Naive thymus-derived CD8-positive, alpha-beta T cell (primary cell): ENCODE measurements around the gene YIF1B. TPM values are rescaled to one million over a fixed set of nuclear protein-coding genes. Genes with fewer than 3 reads are reported as not detected.
"Not testable (repeated sequence)": the region's sequence is repeated elsewhere in the genome, so short reads cannot be mapped to it uniquely, and the experiment has no call there.

Source experiments
- ATAC-seq, 2 donors: fragments of 150-1000 bp; cut with Tn5 transposase in 1 of 2; sonication (Bioruptor Pico), chemical (Tn5 transposase) in 1 of 2; 1 replicate in 1 of 2; 2 replicates in 1 of 2; pipeline ENCODE4 v1.10.0; 2021; ENCODE audit warnings: mild to moderate bottlenecking in 2 of 2, moderate library complexity in 2 of 2
- POLR2A ChIA-PET: fragments of 350-600 bp; sonication (Branson Sonifier 250); formaldehyde crosslinking; loops from one replicate; lab custom pipeline; 2021; ENCODE audit warnings: antibody characterized with exemption; lab: Charles Lee
- DNase-seq, 10 donors: peaks; one replicate each; pipeline versions ENCODE4 v3.0.0 to v3.0.0-alpha.2; 2020 to 2022
- H3K27ac Mint-ChIP-seq, 10 donors: one replicate each; pipeline ENCODE4 v1.8.0; 2020 to 2022; ENCODE audit warnings: mild to moderate bottlenecking in 10 of 10, mixed read lengths in 10 of 10, moderate library complexity in 4 of 10, inconsistent platforms in 1 of 10
- H3K27me3 Mint-ChIP-seq, 5 donors: one replicate each; pipeline ENCODE4 v1.8.0; 2021 to 2022; ENCODE audit warnings: mixed read lengths in 5 of 5
- H3K36me3 Mint-ChIP-seq, 3 donors: one replicate each; pipeline ENCODE4 v1.8.0; 2020 to 2022; ENCODE audit warnings: mixed read lengths in 3 of 3, mild to moderate bottlenecking in 2 of 3, inconsistent platforms in 1 of 3
- H3K4me1 Mint-ChIP-seq, 4 donors: one replicate each; pipeline ENCODE4 v1.8.0; 2021 to 2022; ENCODE audit warnings: mixed read lengths in 4 of 4
- H3K4me3 Mint-ChIP-seq, 10 donors: one replicate each; pipeline ENCODE4 v1.8.0; 2020 to 2022; ENCODE audit warnings: mild to moderate bottlenecking in 10 of 10, mixed read lengths in 10 of 10, moderate library complexity in 6 of 10, inconsistent platforms in 1 of 10
- H3K9me3 Mint-ChIP-seq, 9 donors: one replicate each; pipeline ENCODE4 v1.8.0; 2020 to 2022; ENCODE audit warnings: mixed read lengths in 9 of 9, mild to moderate bottlenecking in 3 of 9, inconsistent platforms in 1 of 9, moderate library complexity in 1 of 9
- polyA plus RNA-seq, 3 donors: library from polyadenylated mRNA; unstranded; fragments of 300-500 nt; fragmentation: Illumina TruSeq; gene quantifications; one replicate each; pipeline ENCODE4 v1.2.3, GENCODE V29; 2021
- total RNA-seq, 8 experiments: library from RNA in 2 of 8; stranded (reverse) in 2 of 8; gene quantifications; one replicate each; pipeline ENCODE4 v1.2.3 and lab custom pipeline; 2021 to 2026

Gene YIF1B
- total and polyA plus RNA-seq, 5 experiments from 2014 or later: 33.7 to 47.8 (median 40.7) TPM

- no peak for DNase-seq
- POLR2A ChIA-PET: no interaction called here
- Mint-ChIP-seq H3K4me1 (peaks cover 0 to 2% (median 0%) of the 10 kb centered on the region in 4 donors), H3K4me3 (no peak overlapping the region), H3K36me3 (no peaks in the 10 kb centered on the region), H3K27ac (no peak overlapping the region), H3K27me3 (peaks cover 0 to 2% (median 0%) of the 10 kb centered on the region in 5 donors), H3K9me3 (no peaks in the 10 kb centered on the region)
- ATAC-seq: no peak
Observed at GRCh38 chr19:38352611-38353010, 36.9 kb upstream of the YIF1B start.

DNA sequence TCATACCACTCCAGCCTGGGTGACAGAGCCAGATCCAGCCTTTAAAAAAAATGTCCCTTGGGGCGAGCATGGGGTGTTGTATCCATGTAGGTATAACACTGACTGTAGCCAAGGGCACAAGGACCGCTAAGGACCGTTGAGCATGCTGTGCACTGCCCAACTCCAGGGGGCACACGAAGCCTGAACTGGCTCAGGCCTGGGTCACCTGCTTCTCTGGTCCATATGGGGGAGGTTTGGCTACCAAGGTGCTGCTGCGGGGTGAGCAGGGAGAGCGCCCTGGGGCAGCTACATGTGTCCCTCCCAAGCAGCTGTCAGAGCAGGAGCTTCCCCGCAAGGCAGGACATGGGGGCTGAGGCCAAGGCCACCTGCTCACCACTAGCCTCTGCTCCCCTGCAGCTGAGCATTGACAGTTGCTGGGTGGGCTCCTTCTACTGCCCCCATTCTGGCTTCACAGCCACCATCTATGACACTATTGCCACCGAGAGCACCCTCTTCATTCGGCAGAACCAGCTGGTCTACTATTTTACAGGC, 36.2 kb upstream of the YIF1B start:
- ATAC-seq (no peak), DNase-seq (no peak)
- no peak overlapping the region for H3K4me3 Mint-ChIP-seq
- H3K36me3 Mint-ChIP-seq: no peaks in the 10 kb centered on the region
- no peaks in the 10 kb centered on the region for H3K9me3 Mint-ChIP-seq
- H3K27ac Mint-ChIP-seq: peak overlapping the region in 1 of 10 donors; percentile 17
- POLR2A ChIA-PET: interaction anchor here (0.7 to 1.2 kb wide), 2 partner anchors 36 to 160 kb away, joined by 3 read pairs; partner anchors contain the start of gene GGN
- peaks cover 0 to 2% (median 0%) of the 10 kb centered on the region in 4 donors for H3K4me1 Mint-ChIP-seq
- H3K27me3 Mint-ChIP-seq: peaks cover 0 to 2% (median 0%) of the 10 kb centered on the region in 5 donors

GRCh38 chr19:38350883-38351282, 35.1 kb upstream of the YIF1B start:
- no peaks in the 10 kb centered on the region for H3K9me3 Mint-ChIP-seq
- H3K36me3 Mint-ChIP-seq: peaks cover 0 to 3% (median 0%) of the 10 kb centered on the region in 3 donors
- H3K4me1 Mint-ChIP-seq: peaks cover 0 to 3% (median 0%) of the 10 kb centered on the region in 4 donors
- POLR2A ChIA-PET: interaction anchor here (1.2 kb wide), 1 partner anchor 37 kb away, joined by 3 read pairs; the partner anchor contains the start of gene GGN
- no peak overlapping the region for H3K27ac Mint-ChIP-seq
- H3K4me3 Mint-ChIP-seq: no peak overlapping the region
- peaks cover 0 to 1% (median 0%) of the 10 kb centered on the region in 5 donors for H3K27me3 Mint-ChIP-seq
- no peak for ATAC-seq
- DNase-seq: no peak

DNA sequence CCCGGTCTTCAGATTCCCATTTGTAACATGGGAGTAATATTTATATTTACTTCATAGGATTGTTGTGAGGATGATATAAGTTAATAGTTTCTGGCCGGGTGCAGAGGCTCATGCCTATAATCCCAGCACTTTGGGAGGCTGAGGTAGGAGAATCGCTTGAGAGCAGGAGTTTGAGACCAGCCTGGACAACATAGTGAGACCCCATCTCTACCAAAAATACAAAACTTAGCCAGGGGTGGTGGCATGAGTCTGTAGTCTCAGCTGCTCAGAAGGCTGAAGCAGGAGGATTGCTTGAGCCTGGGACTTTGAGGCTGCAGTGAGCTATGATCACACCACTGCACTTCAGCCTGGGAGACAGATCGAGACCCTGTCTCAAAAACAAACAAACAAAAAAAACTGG, 31.1 kb upstream of the YIF1B start:
- POLR2A ChIA-PET: no interaction called here
- H3K36me3 Mint-ChIP-seq: peaks cover 0 to 3% (median 0%) of the 10 kb centered on the region in 3 donors
- H3K4me3 Mint-ChIP-seq: no peak overlapping the region
- no peaks in the 10 kb centered on the region for H3K27me3 Mint-ChIP-seq
- no peak for ATAC-seq
- no peaks in the 10 kb centered on the region for H3K9me3 Mint-ChIP-seq
- peaks cover 0 to 4% (median 0%) of the 10 kb centered on the region in 4 donors for H3K4me1 Mint-ChIP-seq
- no peak overlapping the region for H3K27ac Mint-ChIP-seq
- no peak for DNase-seq

GRCh38 chr19:38340927-38341326, 25.2 kb upstream of the YIF1B start:
- no peaks in the 10 kb centered on the region for H3K27me3 Mint-ChIP-seq
- no peak overlapping the region for H3K4me3 Mint-ChIP-seq
- POLR2A ChIA-PET: no interaction called here
- H3K9me3 Mint-ChIP-seq: no peaks in the 10 kb centered on the region
- H3K36me3 Mint-ChIP-seq: peaks cover 0 to under 1% (median 0%) of the 10 kb centered on the region in 3 donors
- H3K4me1 Mint-ChIP-seq: peaks cover 15 to 30% (median 22%) of the 10 kb centered on the region in 4 donors
- no peak overlapping the region for H3K27ac Mint-ChIP-seq
- no peak for ATAC-seq
- no peak for DNase-seq

- H3K36me3 Mint-ChIP-seq, DNase-seq, H3K9me3 Mint-ChIP-seq, ATAC-seq, H3K27me3 Mint-ChIP-seq: not testable (repeated sequence)
- Mint-ChIP-seq H3K4me1 (peaks cover 12 to 35% (median 22%) of the 10 kb centered on the region in 4 donors), H3K4me3 (peak overlapping the region in 5 of 10 donors; percentile 22 to 62 (median 38)), H3K27ac (peak overlapping the region in 4 of 10 donors; percentile 46 to 68 (median 49))
- POLR2A ChIA-PET: interaction anchor here (2.1 kb wide), 1 partner anchor 64 kb away, joined by 9 read pairs; the partner anchor contains the start of gene FAM98C
Observed at GRCh38 chr19:38339011-38339410, 23.3 kb upstream of the YIF1B start.

DNA sequence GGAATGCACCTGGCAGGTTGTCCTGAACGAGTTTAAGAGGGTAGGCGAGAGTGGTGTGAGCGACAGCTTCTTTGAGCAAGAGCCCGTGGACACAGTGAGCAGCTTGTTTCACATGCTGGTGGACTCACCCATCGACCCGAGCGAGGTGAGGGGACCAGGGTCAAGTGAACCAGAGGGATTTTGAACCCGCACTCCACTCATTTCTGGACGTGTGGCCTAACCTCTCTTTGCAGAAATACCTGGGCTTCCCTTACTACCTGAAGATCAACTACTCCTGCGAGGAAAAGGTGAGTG, 21.6 kb upstream of the YIF1B start:
- Mint-ChIP-seq H3K36me3 (no peaks in the 10 kb centered on the region), H3K27me3 (no peaks in the 10 kb centered on the region), H3K4me1 (peaks cover 12 to 35% (median 22%) of the 10 kb centered on the region in 4 donors), H3K9me3 (no peaks in the 10 kb centered on the region), H3K4me3 (peak overlapping the region; percentile 88 to 99 (median 94)), H3K27ac (peak overlapping the region; percentile 88 to 100 (median 98))
- DNase-seq: peak in 1 of 10 donors; percentile 64
- POLR2A ChIA-PET: interaction anchor here (1.8 to 4.1 kb wide), 3 partner anchors 38 to 430 kb away, joined by 7 to 56 read pairs (median 9); partner anchors contain the start of genes FAM98C, PSMD8, SIPA1L3 and WDR87
- no peak for ATAC-seq

DNA sequence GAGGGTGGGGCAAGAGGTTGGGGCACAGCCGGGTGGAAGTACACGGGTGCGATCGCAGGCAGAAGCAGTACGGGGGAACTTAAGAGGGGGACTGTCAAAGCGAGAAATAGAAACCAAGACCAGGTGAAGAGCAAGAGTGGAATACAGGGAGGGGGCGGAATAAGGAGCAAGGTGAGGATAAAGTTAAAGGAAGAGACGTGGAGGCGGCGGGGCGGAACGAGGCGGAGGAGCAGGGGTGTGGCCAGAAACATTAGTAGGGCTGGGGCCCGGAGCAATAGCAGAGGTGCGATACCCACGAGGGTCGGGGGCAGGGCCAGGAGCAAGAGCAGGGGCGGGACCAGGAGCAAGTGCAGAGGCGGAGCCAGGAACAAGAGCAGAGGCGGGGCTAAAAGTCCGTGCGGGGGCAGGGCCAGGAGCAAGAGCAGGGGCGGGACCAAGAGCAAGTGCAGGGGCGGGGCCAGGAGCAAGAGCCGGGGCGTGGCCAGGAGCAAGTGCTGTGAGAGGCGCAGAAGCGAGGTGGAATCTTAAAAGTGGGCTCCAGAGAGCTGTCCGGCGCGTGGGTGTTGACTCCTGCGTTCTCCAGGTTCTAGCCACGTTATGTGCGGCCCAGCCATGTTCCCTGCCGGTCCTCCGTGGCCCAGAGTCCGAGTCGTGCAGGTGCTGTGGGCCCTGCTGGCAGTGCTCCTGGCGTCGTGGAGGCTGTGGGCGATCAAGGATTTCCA, 21.1 kb upstream of the YIF1B start:
- Mint-ChIP-seq H3K27me3 (no peaks in the 10 kb centered on the region), H3K4me3 (peak overlapping the region; percentile 88 to 99 (median 94)), H3K9me3 (no peaks in the 10 kb centered on the region), H3K4me1 (peaks cover 12 to 35% (median 22%) of the 10 kb centered on the region in 4 donors), H3K36me3 (no peaks in the 10 kb centered on the region), H3K27ac (peak overlapping the region; percentile 88 to 100 (median 98))
- ATAC-seq: peak; percentile 57 to 61
- DNase-seq: peak; percentile 89 to 97 (median 92)
- POLR2A ChIA-PET: interaction anchor here (1.1 to 4.1 kb wide), 7 partner anchors 20 to 429 kb away, joined by 3 to 56 read pairs (median 7); partner anchors contain the start of genes FAM98C, PSMD8, SIPA1L3 and WDR87

- ATAC-seq (peak; percentile 69 to 75), DNase-seq (peak; percentile 85 to 95 (median 92))
- POLR2A ChIA-PET: interaction anchor here (0.7 to 4.1 kb wide), 10 partner anchors 18 to 434 kb away, joined by 3 to 56 read pairs (median 4); partner anchors contain the start of genes EIF3K, FAM98C, MAP4K1 and PSMD8
- Mint-ChIP-seq H3K27me3 (no peaks in the 10 kb centered on the region), H3K4me3 (peak overlapping the region; percentile 88 to 99 (median 94)), H3K4me1 (peaks cover 12 to 32% (median 22%) of the 10 kb centered on the region in 4 donors), H3K36me3 (no peaks in the 10 kb centered on the region), H3K9me3 (no peaks in the 10 kb centered on the region), H3K27ac (peak overlapping the region; percentile 88 to 100 (median 98))
Observed at GRCh38 chr19:38335949-38336637, 20.3 kb upstream of the YIF1B start.

- Mint-ChIP-seq H3K4me1 (peaks cover 9 to 19% (median 13%) of the 10 kb centered on the region in 4 donors), H3K27me3 (no peaks in the 10 kb centered on the region), H3K4me3 (no peak overlapping the region), H3K27ac (no peak overlapping the region), H3K9me3 (no peaks in the 10 kb centered on the region), H3K36me3 (peaks cover 0 to 8% (median 0%) of the 10 kb centered on the region in 3 donors)
- ATAC-seq (no peak), DNase-seq (no peak)
- POLR2A ChIA-PET: interaction anchor here (0.6 to 0.7 kb wide), 3 partner anchors 15 to 636 kb away, joined by 3 to 5 read pairs (median 4); no protein-coding TSS in a partner anchor
Observed at GRCh38 chr19:38333245-38333644, 17.5 kb upstream of the YIF1B start.

DNA sequence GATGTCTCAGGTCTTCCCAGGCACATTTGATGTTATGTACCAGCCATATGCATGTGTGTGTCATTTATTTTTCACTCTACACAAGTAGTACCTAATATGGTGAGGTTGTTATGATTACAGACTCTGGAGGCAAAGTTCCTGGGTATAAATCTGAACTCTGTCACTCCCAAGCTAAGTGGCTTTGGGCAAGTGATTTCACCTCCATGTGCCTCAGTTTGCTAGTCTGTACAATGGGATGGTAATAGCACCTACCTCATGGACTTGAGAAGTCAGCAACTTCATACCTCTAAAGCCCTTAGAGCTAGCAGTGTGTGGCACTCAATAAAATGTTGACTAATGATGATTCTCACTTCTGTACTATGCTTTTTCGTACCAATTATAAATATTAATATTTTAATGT, 16.0 kb upstream of the YIF1B start:
- ATAC-seq (no peak), DNase-seq (no peak)
- H3K27me3 Mint-ChIP-seq: no peaks in the 10 kb centered on the region
- H3K36me3 Mint-ChIP-seq: peaks cover 6 to 22% (median 6%) of the 10 kb centered on the region in 3 donors
- POLR2A ChIA-PET: no interaction called here
- no peak overlapping the region for H3K4me3 Mint-ChIP-seq
- H3K4me1 Mint-ChIP-seq: peaks cover under 1 to 12% (median 7%) of the 10 kb centered on the region in 4 donors
- H3K27ac Mint-ChIP-seq: no peak overlapping the region
- no peaks in the 10 kb centered on the region for H3K9me3 Mint-ChIP-seq

DNA sequence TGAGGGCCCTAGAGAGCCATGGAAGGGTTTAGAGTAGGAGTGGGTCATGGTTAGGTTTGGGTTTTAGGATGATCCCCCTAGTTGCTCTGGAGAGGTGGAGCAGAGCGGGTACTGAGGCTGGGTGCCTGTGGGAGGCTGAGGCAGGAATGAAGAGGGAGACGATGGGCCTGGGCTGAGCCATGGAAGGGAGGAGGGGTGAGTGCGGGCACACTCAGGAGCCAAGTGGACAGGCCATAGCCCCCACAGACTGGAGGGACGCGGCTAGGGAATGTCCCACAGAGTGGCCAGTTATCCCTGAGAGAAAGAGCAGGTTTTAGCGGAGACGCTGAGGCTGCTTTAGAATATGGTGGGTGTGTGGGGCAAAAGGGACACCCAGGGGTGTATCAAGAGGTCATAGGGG, 13.9 kb upstream of the YIF1B start:
- ATAC-seq (no peak), DNase-seq (no peak)
- H3K27ac Mint-ChIP-seq: peak overlapping the region in 1 of 10 donors; percentile 66
- H3K4me3 Mint-ChIP-seq: no peak overlapping the region
- peaks cover 0 to 9% (median 0%) of the 10 kb centered on the region in 4 donors for H3K4me1 Mint-ChIP-seq
- POLR2A ChIA-PET: no interaction called here
- no peaks in the 10 kb centered on the region for H3K27me3 Mint-ChIP-seq
- H3K9me3 Mint-ChIP-seq: no peaks in the 10 kb centered on the region
- peaks cover 6 to 37% (median 6%) of the 10 kb centered on the region in 3 donors for H3K36me3 Mint-ChIP-seq
